Vagina (tissue), 2 donors: ENCODE data around the gene PCIF1. TPM values are rescaled to one million over a fixed set of nuclear protein-coding genes. Genes with fewer than 3 reads are reported as not detected.
"Not testable (repeated sequence)": the region's sequence is repeated elsewhere in the genome, so short reads cannot be mapped to it uniquely, and the experiment has no call there.

Source experiments
- DNase-seq, 2 donors: peaks; one replicate each; pipeline ENCODE4 v3.0.0-alpha.2; 2017; ENCODE audit errors: extremely low spot score in 2 of 2
- H3K27ac ChIP-seq: fragments of 200-600 bp; sonication (generic); one replicate; pipeline ENCODE4 v1.5.1; 2019
- H3K27me3 ChIP-seq: fragments of 200-600 bp; sonication (generic); one replicate; pipeline ENCODE4 v1.5.1; 2019
- H3K36me3 ChIP-seq, 2 donors: fragments of 200-600 bp; sonication (generic); one replicate each; pipeline ENCODE4 v1.5.1; 2017 to 2019
- H3K4me1 ChIP-seq: fragments of 200-600 bp; sonication (generic); one replicate; pipeline ENCODE4 v1.5.1; 2019
- H3K4me3 ChIP-seq, 2 donors: fragments of 200-600 bp; sonication (generic); 1 replicate in 1 of 2; 2 replicates in 1 of 2; pipeline ENCODE4 v1.5.1; 2016 to 2019
- H3K9me3 ChIP-seq: fragments of 200-600 bp; sonication (generic); one replicate; pipeline ENCODE4 v1.5.1; 2019
- CTCF ChIP-seq, 3 experiments: fragments of 450-650 bp in 2 of 3; fragments of 200-600 bp in 1 of 3; sonication (generic) in 1 of 3; IDR thresholded peaks; one replicate each; pipeline ENCODE4 v1.5.1; 2017 to 2019; ENCODE audit warnings: antibody characterized with exemption in 3 of 3, mild to moderate bottlenecking in 2 of 3, moderate library complexity in 2 of 3
- POLR2A ChIP-seq, 2 donors: fragments of 450-650 bp; IDR thresholded peaks; one replicate each; pipeline ENCODE4 v1.6.1; 2017; ENCODE audit warnings: antibody characterized with exemption in 2 of 2, mild to moderate bottlenecking in 2 of 2, moderate library complexity in 2 of 2
- POLR2AphosphoS5 ChIP-seq, 2 donors: sonication (generic); formaldehyde crosslinking; IDR thresholded peaks; one replicate each; pipeline ENCODE4 v1.9.0; 2017; ENCODE audit warnings: antibody characterized with exemption in 2 of 2, mild to moderate bottlenecking in 2 of 2, low read depth in 1 of 2; ENCODE audit not compliant: insufficient read depth in 1 of 2
- intact Hi-C: fragments of 100-400 bp; cut with DNase I; formaldehyde crosslinking; loops from one replicate; pipeline ENCODE4 v1.15.1; 2023
- total RNA-seq: library from RNA; depleted of rRNA; stranded (reverse); fragments of >200 nt; gene quantifications from one replicate; pipeline ENCODE4 v1.2.3, GENCODE V29; 2016

The PCIF1 gene
- total RNA-seq, 1 donor from 2014 or later: 36.6 TPM

- Histone ChIP-seq H3K36me3 (peaks cover 0 to 83% of the 10 kb centered on the region in 2 donors), H3K27ac (no peak overlapping the region)
- intact Hi-C loops: no loop called here
Observed at GRCh38 chr20:45950330-45950646, 15.8 kb downstream of the PCIF1 start.

GRCh38 chr20:45951925-45952834 lies 17.7 kb downstream of the PCIF1 start:
- Histone ChIP-seq H3K36me3 (peaks cover 0 to 67% of the 10 kb centered on the region in 2 donors), H3K4me3 (no peak overlapping the region), H3K9me3 (no peaks in the 10 kb centered on the region), H3K27me3 (no peaks in the 10 kb centered on the region), H3K4me1 (peaks cover 8% of the 10 kb centered on the region), H3K27ac (no peak overlapping the region)
- DNase-seq: no peak
- intact Hi-C loops: no loop called here
- TF ChIP-seq POLR2A (IDR thresholded peaks at IDR 0.05) (no peak), POLR2AphosphoS5 (IDR thresholded peaks at IDR 0.05; ENCODE audit: insufficient read depth in 1 of 2, low read depth in 1 of 2) (no peak), CTCF (IDR thresholded peaks at IDR 0.05) (no peak)

More at GRCh38 chr20:45950330-45950646, 15.8 kb downstream of the PCIF1 start:
- TF ChIP-seq CTCF (IDR thresholded peaks at IDR 0.05): no peak
- TF ChIP-seq POLR2A (IDR thresholded peaks at IDR 0.05): no peak
- TF ChIP-seq POLR2AphosphoS5 (IDR thresholded peaks at IDR 0.05; ENCODE audit: insufficient read depth in 1 of 2, low read depth in 1 of 2): no peak
- Histone ChIP-seq H3K4me1 (peaks cover 26% of the 10 kb centered on the region), H3K4me3 (no peak overlapping the region), H3K27me3 (no peaks in the 10 kb centered on the region), H3K9me3 (no peaks in the 10 kb centered on the region)
- DNase-seq: no peak

GRCh38 chr20:45952861-45953260 lies 18.4 kb downstream of the PCIF1 start:
- intact Hi-C loops: no loop called here
- TF ChIP-seq CTCF (IDR thresholded peaks at IDR 0.05) (no peak), POLR2A (IDR thresholded peaks at IDR 0.05) (no peak), POLR2AphosphoS5 (IDR thresholded peaks at IDR 0.05; ENCODE audit: insufficient read depth in 1 of 2, low read depth in 1 of 2) (no peak)
- no peak for DNase-seq
- Histone ChIP-seq H3K4me3 (no peak overlapping the region), H3K9me3 (no peaks in the 10 kb centered on the region), H3K27ac (no peak overlapping the region), H3K27me3 (no peaks in the 10 kb centered on the region), H3K36me3 (peaks cover 0 to 67% of the 10 kb centered on the region in 2 donors), H3K4me1 (peaks cover 6% of the 10 kb centered on the region)

- no peak for TF ChIP-seq POLR2A (IDR thresholded peaks at IDR 0.05)
- TF ChIP-seq CTCF (IDR thresholded peaks at IDR 0.05): no peak
- no peak for TF ChIP-seq POLR2AphosphoS5 (IDR thresholded peaks at IDR 0.05; ENCODE audit: insufficient read depth in 1 of 2, low read depth in 1 of 2)
- H3K4me1 ChIP-seq: peaks cover 3% of the 10 kb centered on the region
- no peak overlapping the region for H3K4me3 ChIP-seq
- no peak for DNase-seq
- no peaks in the 10 kb centered on the region for H3K27me3 ChIP-seq
- H3K27ac ChIP-seq: no peak overlapping the region
- peaks cover 0 to 67% of the 10 kb centered on the region in 2 donors for H3K36me3 ChIP-seq
- no peaks in the 10 kb centered on the region for H3K9me3 ChIP-seq
- intact Hi-C loops: no loop called here
Observed at GRCh38 chr20:45953672-45954071, 19.2 kb downstream of the PCIF1 start.

GRCh38 chr20:45956326-45956725 lies 21.8 kb downstream of the PCIF1 start:
- H3K4me1 ChIP-seq, DNase-seq, H3K9me3 ChIP-seq, H3K4me3 ChIP-seq, intact Hi-C loops, H3K27ac ChIP-seq, H3K27me3 ChIP-seq: not testable (repeated sequence)
- peaks cover 7 to 66% of the 10 kb centered on the region in 2 donors for H3K36me3 ChIP-seq
